A673 (cell line): ENCODE data around the gene DCHS1.

Experiments used
- CTCF ChIP-seq: fragments of 300-800, 200-600 bp; sonication (generic); conservative IDR thresholded peaks from 2 replicates; pipeline ENCODE4 v1.5.1; 2017; ENCODE audit warnings: low read depth, mild to moderate bottlenecking, antibody characterized with exemption, low read length, moderate library complexity, mixed read lengths
- EZH2 ChIP-seq: fragments of 200-600 bp; sonication (generic); IDR thresholded peaks from 2 replicates; pipeline ENCODE4 v1.6.1; 2017; ENCODE audit warnings: borderline replicate concordance, low read depth, mild to moderate bottlenecking, mixed read lengths, antibody characterized with exemption, low read length; ENCODE audit not compliant: poor library complexity, severe bottlenecking

DNA sequence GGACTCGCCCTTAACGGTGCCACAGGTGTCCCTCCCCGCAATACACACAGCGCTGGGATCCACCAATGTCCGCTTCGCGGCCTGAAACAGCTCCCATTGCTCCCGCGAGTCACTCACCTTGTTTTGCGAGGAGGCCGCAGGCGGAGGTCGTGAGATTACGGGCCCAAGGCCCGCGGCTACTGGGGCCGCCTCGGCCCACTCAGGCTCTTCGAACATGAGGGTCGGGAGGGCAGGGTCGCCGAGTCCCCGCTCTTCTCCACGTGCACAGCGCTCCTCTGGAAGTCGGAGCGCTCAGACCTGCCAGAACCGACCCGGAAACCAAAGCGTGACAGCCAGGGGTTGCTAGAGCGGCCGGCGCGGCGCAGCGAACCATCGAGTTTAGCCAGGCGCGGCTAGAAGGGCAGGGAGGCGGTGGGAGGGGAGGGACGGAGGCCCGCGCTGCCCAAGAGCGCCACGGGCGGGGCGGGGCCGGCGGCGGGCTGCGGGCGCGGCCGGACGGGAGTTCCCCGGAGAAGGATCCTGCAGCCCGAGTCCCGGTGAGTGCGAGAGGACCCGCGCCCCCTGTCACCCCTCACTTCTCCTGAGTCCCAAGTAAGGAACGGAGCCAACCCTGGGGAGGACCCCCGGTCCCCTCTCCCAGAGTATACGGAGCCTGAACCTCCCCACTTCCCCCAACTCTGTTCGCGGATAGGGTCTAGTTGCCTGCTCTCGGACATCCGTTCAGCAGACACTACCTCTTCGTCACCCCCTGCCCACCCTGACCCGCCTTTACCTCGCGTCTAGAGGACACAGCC, 52.1 kb downstream of the DCHS1 start, which contains the start of the genes ILK and RRP8:
- TF ChIP-seq CTCF, result no peak
- TF ChIP-seq EZH2, result no peak
